K562 (cell line): ENCODE measurements around the gene DPP9. TPM values are rescaled to one million over a fixed set of nuclear protein-coding genes. Genes with fewer than 3 reads are reported as not detected.

Experiments used
- ATAC-seq: fragments of 200-7000 bp; cut with Tn5 transposase; 3 replicates; pipeline ENCODE4 v1.9.1; 2020; ENCODE audit warnings: moderate library complexity
- BruUV-seq: library from RNA; stranded (reverse); fragments of 400-500 nt; replicated peaks from 2 replicates; lab custom pipeline; 2021; lab: Mats Ljungman, UMichigan
- CTCF ChIA-PET: fragments of 300-600 bp; formaldehyde crosslinking; extraction: SDS; loops from one replicate; lab custom pipeline; 2021; ENCODE audit warnings: low intra/inter-chr PET ratio; lab: Yijun Ruan, JAX
- POLR2A ChIA-PET: fragments of 300-600, 350-650 bp; sonication (Branson Sonifier 250); formaldehyde crosslinking; extraction: SDS; loops from one replicate; lab custom pipeline; 2021; ENCODE audit warnings: antibody characterized with exemption, inconsistent platforms; lab: Yijun Ruan, JAX
- DNase-seq, 4 experiments: peaks; one replicate each; pipeline versions ENCODE4 v3.0.0 to v3.0.0-alpha.2; 2011 to 2018; ENCODE audit warnings: low spot score in 3 of 4, mixed read lengths in 3 of 4; ENCODE audit errors: extremely low read depth in 1 of 4
- FAIRE-seq: peaks from 2 replicates; lab custom pipeline; 2011; peaks lifted over from hg19 to GRCh38; lab: Jason Lieb, UNC
- H2AFZ ChIP-seq: 2 replicates; pipeline ENCODE4 v1.6.0; 2011; ENCODE audit warnings: low read depth, low read length, control low read depth, inconsistent platforms
- H3K27ac ChIP-seq: fragments of 200-600 bp; 3 replicates; pipeline ENCODE4 v1.8.0; 2011; ENCODE audit warnings: low read depth, mild to moderate bottlenecking, control low read depth, inconsistent platforms, low read length, moderate library complexity, mixed read lengths; ENCODE audit errors: extremely low read depth
- H3K27me3 ChIP-seq, 2 experiments: fragments of 300-600 bp in 1 of 2; 2 replicates in 1 of 2; 3 replicates in 1 of 2; pipeline versions ENCODE4 v1.6.0 to v1.8.0; 2011; ENCODE audit warnings: inconsistent platforms in 2 of 2, low read length in 2 of 2, mild to moderate bottlenecking in 1 of 2, mixed read lengths in 1 of 2, moderate library complexity in 1 of 2; ENCODE audit not compliant: control insufficient read depth in 2 of 2, insufficient read depth in 2 of 2
- H3K36me3 ChIP-seq: fragments of 300-600 bp; 3 replicates; pipeline ENCODE4 v1.8.0; 2011; ENCODE audit warnings: mild to moderate bottlenecking, low read length, inconsistent platforms; ENCODE audit not compliant: control insufficient read depth, insufficient read depth
- H3K4me1 ChIP-seq, 2 experiments: fragments of 200-600 bp in 1 of 2; replicated peaks in 1 of 2; 2 replicates in 1 of 2; 3 replicates in 1 of 2; pipeline versions ENCODE4 v1.5.1 to v1.8.0; 2011; ENCODE audit warnings: inconsistent platforms in 2 of 2, low read length in 2 of 2, mild to moderate bottlenecking in 1 of 2, mixed read lengths in 1 of 2, moderate library complexity in 1 of 2; ENCODE audit not compliant: control insufficient read depth in 2 of 2, insufficient read depth in 2 of 2
- H3K4me2 ChIP-seq: 2 replicates; pipeline ENCODE4 v1.6.1; 2011; ENCODE audit warnings: low read length, control low read depth, inconsistent platforms, mixed read lengths; ENCODE audit not compliant: insufficient read depth
- H3K4me3 ChIP-seq: fragments of 200-600 bp; sonication (generic), shearing (Covaris generic); 2 replicates; pipeline ENCODE4 v1.5.1; 2016; ENCODE audit warnings: control low read depth, inconsistent platforms
- H3K79me2 ChIP-seq: fragments of 200-600 bp; 3 replicates; pipeline ENCODE4 v1.8.0; 2011; ENCODE audit warnings: low read length, inconsistent platforms; ENCODE audit not compliant: control insufficient read depth, insufficient read depth
- H3K9ac ChIP-seq, 2 experiments: 2 replicates each; pipeline versions ENCODE4 v1.6.0 to v1.6.1; 2011; ENCODE audit warnings: low read depth in 2 of 2, low read length in 2 of 2, control low read depth in 1 of 2, inconsistent platforms in 1 of 2, mild to moderate bottlenecking in 1 of 2, mixed read lengths in 1 of 2; ENCODE audit not compliant: insufficient read depth in 1 of 2
- H3K9me1 ChIP-seq: one replicate; pipeline ENCODE4 v1.6.0; 2011; ENCODE audit warnings: inconsistent platforms, mild to moderate bottlenecking, low read length, moderate library complexity; ENCODE audit not compliant: control insufficient read depth, insufficient read depth
- H3K9me3 ChIP-seq: replicated peaks from 2 replicates; pipeline ENCODE4 v1.5.1; 2011; ENCODE audit warnings: low read depth, low read length, inconsistent platforms; ENCODE audit not compliant: control insufficient read depth, insufficient read depth
- H4K20me1 ChIP-seq: replicated peaks from 2 replicates; pipeline ENCODE4 v1.6.1; 2011; ENCODE audit warnings: low read length, inconsistent platforms, mixed read lengths; ENCODE audit not compliant: control insufficient read depth, insufficient read depth
- DIDO1 ChIP-seq: fragments of 450-650 bp; IDR thresholded peaks from 2 replicates; pipeline ENCODE4 v1.6.1; 2016; ENCODE audit warnings: low read depth, missing biosample characterization, missing genetic modification characterization
- EGR1 ChIP-seq: fragments of 450-650 bp; conservative IDR thresholded peaks from 2 replicates; pipeline ENCODE4 v1.6.1; 2017; ENCODE audit warnings: mild to moderate bottlenecking
- GABPB2 ChIP-seq: fragments of 250-450 bp; sonication (Bioruptor Pico); conservative IDR thresholded peaks from 2 replicates; pipeline ENCODE4 v1.5.1; 2021; ENCODE audit warnings: mild to moderate bottlenecking
- KDM1A ChIP-seq, 2 experiments: fragments of 450-650 bp; IDR thresholded peaks; 2 replicates each; pipeline ENCODE4 v1.6.1; 2016; ENCODE audit warnings: mild to moderate bottlenecking in 2 of 2
- RCOR1 ChIP-seq, 2 experiments: IDR thresholded peaks; 2 replicates each; pipeline ENCODE4 v1.6.1; 2012; ENCODE audit warnings: low read depth in 2 of 2, low read length in 2 of 2, borderline replicate concordance in 1 of 2, improper control_type of control experiment in 1 of 2
- SMARCA4 ChIP-seq: fragments of 450-650 bp; IDR thresholded peaks from 2 replicates; pipeline ENCODE4 v1.6.1; 2016
- ZNF785 ChIP-seq: fragments of 250-450 bp; sonication (Bioruptor Pico); IDR thresholded peaks from 2 replicates; pipeline ENCODE4 v1.4.0; 2020; ENCODE audit warnings: mild to moderate bottlenecking
- WGBS: fragments of 100-300 bp; shearing (Covaris generic); methylation state at CpG from one replicate; pipeline ENCODE4 v1.1.6; 2016; ENCODE audit warnings: low coverage, mixed read lengths; ENCODE audit not compliant: insufficient coverage; ENCODE audit errors: missing lambda C conversion rate; 5-methylcytosine and 5-hydroxymethylcytosine counted together
- in situ Hi-C: fragments of 300-500 bp; cut with MboI; formaldehyde crosslinking; loops from 4 replicates; pipeline ENCODE4 v1.15.0; 2018; ENCODE audit warnings: inconsistent platforms, mixed read lengths
- intact Hi-C: fragments of 100-400 bp; cut with micrococcal nuclease; formaldehyde crosslinking; loops from 2 replicates; pipeline ENCODE4 v1.14.2; 2022
- polyA plus RNA-seq, 8 experiments: library from polyadenylated mRNA; depleted of rRNA in 4 of 8; stranded (reverse) in 5 of 8; unstranded in 3 of 8; fragments of >200 nt; fragmentation: Nextera tagmentation in 2 of 8; fragmentation: Illumina TruSeq in 1 of 8; extraction: Ambion mirVana in 2 of 8; extraction: Trizol in 1 of 8; gene quantifications; 2 replicates each; pipeline versions ENCODE4 v1.2.1 to v1.2.3, GENCODE V29; 2011 to 2014; ENCODE audit warnings: inconsistent platforms in 1 of 8, missing spikeins in 1 of 8
- total RNA-seq, 7 experiments: library from RNA; depleted of rRNA in 6 of 7; stranded (reverse); fragments of >200 nt in 6 of 7; fragmentation: Illumina TruSeq in 2 of 7; extraction: Trizol in 2 of 7; gene quantifications; 2 replicates each; pipeline versions ENCODE4 v1.2.1 to v1.2.3, GENCODE V29; 2011 to 2021; ENCODE audit warnings: low replicate concordance in 1 of 7
- TF ChIP-seq, protein P1 (sequence below), 2 experiments: IDR thresholded peaks; 2 replicates each; pipeline ENCODE4 v1.6.1; 2012; ENCODE audit warnings: improper control_type of control experiment in 2 of 2, low read depth in 2 of 2, low read length in 2 of 2, borderline replicate concordance in 1 of 2
- TF ChIP-seq, protein P2 (sequence below): sonication (generic); formaldehyde crosslinking; IDR thresholded peaks from 2 replicates; pipeline ENCODE4 v1.8.0; 2023; ENCODE audit warnings: mild to moderate bottlenecking, missing genetic modification reagents

Gene DPP9
- total and polyA plus RNA-seq, 9 of the 15 experiments (the other 6 are each of a cell fraction or from before 2014, with no cell fraction given): 0.90 to 66.7 (median 24.5) TPM

DNA sequence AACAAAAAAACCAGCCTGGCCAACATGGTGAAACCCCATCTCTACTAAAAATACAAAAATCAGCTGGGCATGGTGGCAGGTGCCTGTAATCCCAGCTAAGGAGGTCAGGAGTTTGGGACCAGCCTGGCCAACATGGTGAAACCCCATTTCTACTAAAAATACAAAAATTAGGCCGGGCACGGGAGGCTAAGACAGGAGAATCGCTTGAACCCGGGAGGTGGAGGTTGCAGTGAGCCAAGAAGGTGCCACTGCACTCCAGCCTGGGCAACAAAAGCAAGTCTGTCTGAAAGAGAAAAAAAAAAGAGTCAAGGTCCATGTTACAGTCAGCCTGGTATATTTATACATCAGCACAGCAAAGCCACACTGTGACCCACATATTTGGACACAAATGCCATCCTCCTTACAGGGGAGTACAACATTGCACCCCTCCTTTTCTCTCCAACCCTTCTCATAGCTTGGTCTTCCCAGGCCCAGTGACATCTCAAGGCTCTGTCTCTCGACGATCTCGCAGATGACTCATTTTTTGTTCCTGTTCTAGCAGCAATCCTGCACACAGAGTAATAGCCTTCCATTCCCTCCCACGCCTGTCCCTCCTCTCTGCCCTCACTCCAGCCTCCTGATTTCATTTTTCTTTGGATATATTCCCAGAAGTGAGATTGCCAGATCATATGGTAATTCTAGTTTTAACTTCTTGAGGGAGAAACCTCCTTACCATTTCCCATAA, 21.0 kb upstream of the DPP9 start:
- H3K4me3 ChIP-seq: no peak overlapping the region
- H3K4me2 ChIP-seq: no peak overlapping the region
- no peak overlapping the region for H2AFZ ChIP-seq
- FAIRE-seq: peak; percentile 59
- H3K79me2 ChIP-seq: no peaks in the 10 kb centered on the region
- no peaks in the 10 kb centered on the region for H3K9me3 ChIP-seq
- ChIA-PET POLR2A (interaction anchor here (0.6 kb wide), 1 partner anchor 29 kb away, joined by 3 read pairs; no protein-coding TSS in a partner anchor), CTCF (no interaction called here)
- peaks cover 26 to 52% of the 10 kb centered on the region in 2 experiments for H3K27me3 ChIP-seq
- no peaks in the 10 kb centered on the region for H3K9me1 ChIP-seq
- intact Hi-C loops: no loop called here
- DNase-seq: peak; percentile 22 to 55 (median 49)
- H3K27ac ChIP-seq: no peak overlapping the region
- 1% methylated on average over 8 of the region's 8 CpGs for WGBS
- ATAC-seq: peak; percentile 73
- in situ Hi-C loops: no loop called here
- no peaks in the 10 kb centered on the region for H3K36me3 ChIP-seq
- no peaks in the 10 kb centered on the region for H4K20me1 ChIP-seq
- no peak overlapping the region for H3K9ac ChIP-seq
- no TSS peak for BruUV-seq
- H3K4me1 ChIP-seq: peaks cover 0 to 6% of the 10 kb centered on the region in 2 experiments; a peak in 3 of 5 replicates
- peak; percentile 68 for TF ChIP-seq DIDO1 (tag)
- TF ChIP-seq, protein P1, sequence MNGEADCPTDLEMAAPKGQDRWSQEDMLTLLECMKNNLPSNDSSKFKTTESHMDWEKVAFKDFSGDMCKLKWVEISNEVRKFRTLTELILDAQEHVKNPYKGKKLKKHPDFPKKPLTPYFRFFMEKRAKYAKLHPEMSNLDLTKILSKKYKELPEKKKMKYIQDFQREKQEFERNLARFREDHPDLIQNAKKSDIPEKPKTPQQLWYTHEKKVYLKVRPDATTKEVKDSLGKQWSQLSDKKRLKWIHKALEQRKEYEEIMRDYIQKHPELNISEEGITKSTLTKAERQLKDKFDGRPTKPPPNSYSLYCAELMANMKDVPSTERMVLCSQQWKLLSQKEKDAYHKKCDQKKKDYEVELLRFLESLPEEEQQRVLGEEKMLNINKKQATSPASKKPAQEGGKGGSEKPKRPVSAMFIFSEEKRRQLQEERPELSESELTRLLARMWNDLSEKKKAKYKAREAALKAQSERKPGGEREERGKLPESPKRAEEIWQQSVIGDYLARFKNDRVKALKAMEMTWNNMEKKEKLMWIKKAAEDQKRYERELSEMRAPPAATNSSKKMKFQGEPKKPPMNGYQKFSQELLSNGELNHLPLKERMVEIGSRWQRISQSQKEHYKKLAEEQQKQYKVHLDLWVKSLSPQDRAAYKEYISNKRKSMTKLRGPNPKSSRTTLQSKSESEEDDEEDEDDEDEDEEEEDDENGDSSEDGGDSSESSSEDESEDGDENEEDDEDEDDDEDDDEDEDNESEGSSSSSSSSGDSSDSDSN (IDR thresholded peaks at IDR 0.05; ENCODE audit: borderline replicate concordance in 1 of 2, low read depth in 2 of 2, low read length in 2 of 2): no peak
- TF ChIP-seq EGR1: peak; percentile 88
- TF ChIP-seq ZNF785 (CRISPR knock-in tag): no peak
- TF ChIP-seq SMARCA4: 0 out of 2 replicates have a peak, but pooled peaks have one; percentile 43
- TF ChIP-seq, protein P2, sequence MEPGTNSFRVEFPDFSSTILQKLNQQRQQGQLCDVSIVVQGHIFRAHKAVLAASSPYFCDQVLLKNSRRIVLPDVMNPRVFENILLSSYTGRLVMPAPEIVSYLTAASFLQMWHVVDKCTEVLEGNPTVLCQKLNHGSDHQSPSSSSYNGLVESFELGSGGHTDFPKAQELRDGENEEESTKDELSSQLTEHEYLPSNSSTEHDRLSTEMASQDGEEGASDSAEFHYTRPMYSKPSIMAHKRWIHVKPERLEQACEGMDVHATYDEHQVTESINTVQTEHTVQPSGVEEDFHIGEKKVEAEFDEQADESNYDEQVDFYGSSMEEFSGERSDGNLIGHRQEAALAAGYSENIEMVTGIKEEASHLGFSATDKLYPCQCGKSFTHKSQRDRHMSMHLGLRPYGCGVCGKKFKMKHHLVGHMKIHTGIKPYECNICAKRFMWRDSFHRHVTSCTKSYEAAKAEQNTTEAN (CRISPR knock-in tag): no peak
- TF ChIP-seq GABPB2: no peak
- TF ChIP-seq KDM1A (IDR thresholded peaks at IDR 0.05): peak in 1 of 2 experiments; percentile 39; a peak in 1 of 4 replicates
- peak in 1 of 2 experiments; percentile 54; a peak in 2 of 4 replicates for TF ChIP-seq RCOR1 (IDR thresholded peaks at IDR 0.05; ENCODE audit: borderline replicate concordance in 1 of 2, low read depth in 2 of 2, low read length in 2 of 2)
